Stimulated activated CD4-positive, alpha-beta T cell treated with anti-CD3 and anti-CD28 coated beads, Interleukin-4, amount 100 ng/mL, for 48 hours (primary cell): ENCODE results near the gene FAM13C.

Source experiments
- DNase-seq, 2 donors: peaks; one replicate each; pipeline ENCODE4 v3.0.0-alpha.2; 2020; ENCODE audit warnings: low read depth in 2 of 2

Gene FAM13C

GRCh38 chr10:59361663-59362143 lies 646 bp downstream of the FAM13C start:
- DNase-seq: no peak

- DNase-seq: no peak
Measured at GRCh38 chr10:59360605-59361405, 1.5 kb downstream of the FAM13C start.

- no peak for DNase-seq
Measured at GRCh38 chr10:59358576-59358975, 3.8 kb downstream of the FAM13C start.

GRCh38 chr10:59354434-59354833 lies 7.9 kb downstream of the FAM13C start:
- no peak for DNase-seq

DNA sequence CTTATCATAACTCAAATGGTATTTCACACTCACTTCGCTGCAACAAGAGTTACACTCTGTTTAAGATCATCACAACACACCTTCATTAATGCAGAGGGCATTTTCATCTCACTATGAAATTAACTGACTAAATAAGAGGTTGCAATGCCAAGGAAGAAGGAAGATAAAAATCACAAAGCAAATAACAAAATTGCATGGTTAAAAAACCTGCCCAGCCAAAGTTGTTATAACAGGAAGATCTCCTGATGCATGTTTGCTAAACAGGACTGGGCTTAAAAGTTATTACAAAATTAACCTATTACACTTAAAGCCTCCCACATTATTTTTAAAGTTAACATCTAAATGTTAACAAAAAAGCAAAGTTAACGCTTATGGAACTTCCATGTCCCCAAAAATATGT lies 11.8 kb downstream of the FAM13C start:
- no peak for DNase-seq

DNA sequence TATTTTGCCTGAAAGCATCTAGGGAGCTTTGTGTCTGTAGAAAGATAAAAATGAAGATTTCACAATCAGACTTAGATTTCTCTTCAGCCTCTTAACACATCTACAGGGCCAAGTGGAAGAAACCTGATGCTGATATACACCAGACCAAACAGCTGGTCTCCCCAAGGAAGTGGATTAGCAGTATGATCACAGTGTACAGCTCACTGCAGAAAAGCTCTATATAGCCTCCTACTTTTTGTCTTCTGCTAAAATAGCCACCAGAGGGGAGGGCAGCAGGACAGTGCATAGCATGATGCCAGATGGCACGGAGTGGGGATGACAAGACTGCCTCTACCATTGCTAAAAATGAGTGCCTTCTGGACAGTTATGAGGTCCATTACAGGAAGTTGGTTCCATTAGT lies 16.0 kb downstream of the FAM13C start:
- DNase-seq: no peak

DNA sequence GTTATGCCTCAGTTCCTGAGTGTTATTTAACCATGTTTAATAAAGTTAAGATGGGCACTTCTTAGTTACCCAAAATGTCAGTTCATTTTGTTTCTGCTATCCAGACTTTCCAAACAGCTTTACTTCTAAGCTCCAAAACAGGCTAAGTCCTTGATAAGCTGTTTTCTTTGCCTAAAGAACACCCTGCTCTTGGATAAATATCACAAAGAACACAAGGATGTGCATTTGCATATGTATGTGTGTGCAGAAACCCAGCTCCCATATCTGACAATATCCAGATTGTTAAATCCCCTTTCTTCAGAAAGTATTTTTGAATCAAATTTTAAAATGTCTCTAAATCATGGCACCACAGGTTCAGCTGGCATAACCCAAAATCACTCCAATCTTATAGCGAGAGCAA lies 19.6 kb downstream of the FAM13C start:
- no peak for DNase-seq

DNA sequence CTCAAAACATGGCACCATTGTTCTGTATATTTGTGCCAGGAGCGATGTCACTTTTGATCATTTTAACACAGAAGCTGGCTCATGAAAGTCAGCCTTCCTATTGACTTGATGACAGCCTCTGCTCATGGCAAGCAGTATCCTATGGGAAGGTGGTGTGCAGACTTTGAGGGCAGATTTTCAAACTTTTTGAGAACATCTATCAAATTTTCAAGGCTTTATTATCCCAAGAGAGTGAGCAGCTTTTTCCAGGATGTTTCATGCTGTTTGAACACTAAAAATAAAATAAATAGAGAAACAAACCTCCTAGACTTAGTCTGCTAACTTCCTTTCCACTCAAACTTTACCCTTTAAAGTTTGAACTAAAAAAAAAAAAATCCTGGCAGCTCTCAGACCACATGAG lies 20.3 kb downstream of the FAM13C start:
- DNase-seq: no peak

GRCh38 chr10:59340285-59340684 lies 22.1 kb downstream of the FAM13C start:
- DNase-seq: no peak

DNA sequence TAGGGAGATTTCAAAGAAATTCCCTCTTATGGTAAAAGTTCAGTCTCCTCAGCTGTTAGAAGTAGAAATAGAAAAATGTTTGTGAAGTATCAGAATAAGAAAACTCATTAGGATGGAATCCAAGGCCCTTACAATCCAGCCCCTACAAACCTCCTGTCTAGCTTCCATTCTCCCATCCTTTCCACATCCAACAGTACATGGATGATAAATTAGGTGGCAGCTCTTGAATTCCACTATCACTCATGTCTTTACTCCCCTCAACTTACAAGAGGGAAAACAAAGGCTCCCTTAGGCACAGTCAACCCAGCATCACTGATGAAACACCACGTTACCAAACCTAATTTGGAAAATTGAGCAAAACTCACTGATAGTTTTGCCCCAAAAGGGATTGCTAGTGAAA lies 23.0 kb downstream of the FAM13C start:
- DNase-seq: no peak

- no peak for DNase-seq
Measured at GRCh38 chr10:59337201-59337652, 25.1 kb downstream of the FAM13C start.

GRCh38 chr10:59336632-59337031 lies 25.7 kb downstream of the FAM13C start:
- no peak for DNase-seq

DNA sequence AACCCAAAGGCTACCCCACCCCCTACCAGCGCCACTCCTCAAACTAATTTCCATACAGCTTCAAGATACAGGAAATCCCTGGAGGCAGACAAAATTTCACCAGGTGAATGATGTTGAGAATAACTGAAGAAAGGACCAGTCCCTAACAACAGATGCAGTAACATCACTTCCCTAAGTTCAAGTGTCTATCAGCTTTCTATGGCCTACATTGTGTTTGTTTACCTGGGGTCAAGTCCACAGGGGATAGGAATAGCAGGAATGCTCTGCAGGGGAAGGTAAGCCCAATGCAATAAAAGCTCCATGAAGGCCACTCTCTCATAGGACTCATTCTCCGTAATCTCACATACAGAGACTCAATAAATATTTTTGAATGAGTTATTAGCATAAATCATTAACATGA lies 26.9 kb downstream of the FAM13C start:
- DNase-seq: no peak

DNA sequence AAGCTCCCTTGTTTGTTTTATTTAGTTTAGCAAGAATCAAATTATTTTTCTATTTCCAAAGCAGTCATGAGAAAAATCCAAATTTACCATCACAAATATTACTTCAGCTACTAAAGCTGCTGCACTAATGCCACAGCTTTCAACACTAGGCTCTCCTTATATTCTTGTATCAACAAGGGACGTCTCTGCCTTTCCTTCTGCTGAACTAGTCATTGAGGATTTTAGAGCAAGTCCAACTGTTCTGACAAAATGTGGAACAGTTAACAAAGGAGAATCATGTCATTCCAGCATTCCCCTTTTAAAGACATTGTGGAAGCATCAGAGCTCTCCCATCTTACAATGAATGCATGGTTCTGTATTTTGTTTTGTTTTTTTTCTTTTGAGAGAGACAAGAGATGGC lies 28.6 kb downstream of the FAM13C start:
- no peak for DNase-seq

- no peak for DNase-seq
Measured at GRCh38 chr10:59332581-59332980, 29.8 kb downstream of the FAM13C start.

DNA sequence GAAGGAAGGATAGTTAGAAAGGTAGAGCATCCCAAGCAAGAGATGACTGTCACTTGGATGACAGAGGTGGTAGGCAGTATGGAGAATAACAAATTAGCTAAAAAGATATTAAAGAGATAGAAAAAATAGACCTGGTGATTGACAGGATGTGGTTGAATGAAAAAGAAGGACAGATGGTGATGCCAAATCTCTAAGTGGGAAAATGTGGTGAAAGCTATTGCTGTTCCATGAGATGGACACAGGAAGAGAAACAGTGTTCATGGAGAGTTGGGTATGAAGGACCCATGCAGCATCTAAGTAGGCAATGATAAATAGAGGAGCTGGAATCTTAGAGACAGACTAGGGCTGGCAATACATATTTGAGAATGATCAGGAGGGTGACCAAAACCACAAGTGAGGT lies 30.7 kb downstream of the FAM13C start:
- no peak for DNase-seq

DNA sequence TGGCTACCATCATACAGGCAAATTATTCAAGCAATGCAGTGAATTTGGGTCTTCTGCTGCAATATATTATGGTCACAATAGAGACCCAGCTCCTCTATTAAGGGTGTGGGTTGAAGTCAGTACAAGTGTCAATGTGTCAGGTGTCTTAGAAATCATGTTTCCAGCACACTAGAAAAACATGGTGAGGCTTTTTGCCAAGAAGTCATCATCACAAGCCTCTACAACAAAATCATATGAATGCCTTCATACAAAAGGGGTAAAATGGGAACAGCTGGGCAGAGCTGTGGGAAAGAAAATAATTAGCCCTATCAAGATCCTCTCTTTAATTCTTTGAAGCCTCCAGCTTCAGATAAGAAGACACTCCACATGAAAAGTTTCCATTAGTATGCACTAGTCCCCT lies 37.2 kb downstream of the FAM13C start:
- DNase-seq: no peak

DNA sequence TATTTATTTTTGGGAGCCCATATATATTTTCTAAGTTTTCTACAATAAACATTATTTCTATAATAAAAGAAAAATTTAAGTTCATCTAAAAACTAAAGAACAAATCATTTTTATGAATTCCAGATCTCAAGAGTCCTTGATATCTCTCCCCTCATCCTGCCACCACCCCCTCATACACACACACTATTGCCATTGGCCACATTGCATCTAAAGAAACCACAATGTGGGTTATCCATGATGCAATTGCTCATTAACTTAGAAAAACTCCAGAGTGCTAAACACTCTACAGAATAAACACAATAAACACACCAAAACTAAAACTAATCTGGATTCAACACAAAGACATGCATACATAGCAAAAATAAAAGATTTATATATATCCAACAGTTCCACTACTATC lies 37.8 kb downstream of the FAM13C start:
- DNase-seq: no peak

DNA sequence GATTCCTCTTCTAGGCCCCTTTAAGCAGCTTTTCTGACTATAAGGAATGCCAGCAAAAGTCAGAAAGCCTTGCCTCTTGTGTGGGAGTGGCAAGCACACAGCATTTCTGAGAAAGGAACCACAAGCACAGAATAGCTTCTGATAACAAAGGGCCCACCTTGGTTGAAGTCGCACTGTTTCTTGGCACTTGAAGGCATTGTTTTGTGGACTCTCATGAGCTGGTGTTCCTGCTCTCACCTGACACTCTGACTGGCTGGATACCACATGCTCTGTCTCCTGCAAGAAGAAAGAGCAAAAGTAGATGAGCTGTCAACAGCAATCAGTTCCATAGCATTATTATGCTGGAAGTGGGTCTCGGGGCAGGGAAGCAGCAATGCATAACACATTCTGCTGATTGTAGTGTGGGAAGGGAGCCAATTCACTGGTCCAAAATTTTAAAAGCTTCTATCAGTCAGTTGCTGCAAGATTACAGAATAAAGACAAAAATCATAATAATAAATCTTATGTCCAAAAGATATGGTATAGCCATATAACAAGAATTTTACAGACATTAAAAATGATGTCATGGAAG lies 38.4 kb downstream of the FAM13C start:
- no peak for DNase-seq

- no peak for DNase-seq
Measured at GRCh38 chr10:59323036-59323459, 39.3 kb downstream of the FAM13C start.

DNA sequence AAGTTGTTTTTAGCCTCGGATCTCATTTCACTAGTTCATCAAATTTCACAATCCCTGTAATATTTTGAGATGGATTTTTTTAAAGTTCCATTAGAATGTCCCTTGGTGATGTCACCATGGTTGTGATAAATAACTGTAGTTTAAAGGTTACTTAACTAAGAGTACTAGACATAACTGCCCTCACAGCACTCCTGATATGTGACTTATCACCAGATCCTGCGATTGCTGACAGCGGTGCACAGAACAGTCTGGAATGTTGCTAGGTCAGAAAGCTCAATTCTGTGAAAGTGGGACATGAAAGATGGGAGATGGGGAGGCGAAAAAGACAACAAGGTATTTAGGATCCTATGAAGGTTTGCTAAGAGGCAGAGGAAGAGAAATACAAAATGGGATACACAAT lies 40.2 kb downstream of the FAM13C start:
- no peak for DNase-seq

GRCh38 chr10:59320355-59320754 lies 42.0 kb downstream of the FAM13C start:
- DNase-seq: no peak

- no peak for DNase-seq
Measured at GRCh38 chr10:59319854-59320253, 42.5 kb downstream of the FAM13C start.
